NCI-H526 (cell line): Measurements from ENCODE around the gene SOHLH1.

ENCODE experiments used
- DNase-seq, 2 experiments: peaks; one replicate each; lab custom pipeline; 2025; lab: John Stamatoyannopoulos, UW

The SOHLH1 gene

GRCh38 chr9:135703726-135704125, 4.4 kb upstream of the SOHLH1 start:
- DNase-seq: peak in 1 of 2 experiments; percentile 30

GRCh38 chr9:135701959-135702721, 2.9 kb upstream of the SOHLH1 start, which contains the start of gene KCNT1:
Gene KCNT1, plus strand, starts transcription at chr9:135702185. Its CDS starts 74 bp downstream, at chr9:135702259.
- peak in 1 of 2 experiments; percentile 53 for DNase-seq

- DNase-seq: no peak
Measured at GRCh38 chr9:135701067-135701958, 2.0 kb upstream of the SOHLH1 start.

GRCh38 chr9:135700525-135700924, 1.2 kb upstream of the SOHLH1 start:
- DNase-seq: no peak

GRCh38 chr9:135698767-135699166, 514 bp downstream of the SOHLH1 start:
- DNase-seq: peak; percentile 33 to 66

- no peak for DNase-seq
Measured at GRCh38 chr9:135698236-135698635, 1.0 kb downstream of the SOHLH1 start.

GRCh38 chr9:135697226-135697625, 2.1 kb downstream of the SOHLH1 start:
- DNase-seq: no peak

GRCh38 chr9:135696446-135696845, 2.8 kb downstream of the SOHLH1 start:
- DNase-seq: no peak

- DNase-seq: no peak
Measured at GRCh38 chr9:135695642-135696041, 3.6 kb downstream of the SOHLH1 start.

GRCh38 chr9:135695036-135695435, 4.2 kb downstream of the SOHLH1 start:
- no peak for DNase-seq

GRCh38 chr9:135694414-135694813, 4.9 kb downstream of the SOHLH1 start:
- no peak for DNase-seq

- DNase-seq: no peak
Measured at GRCh38 chr9:135693771-135694170, 5.5 kb downstream of the SOHLH1 start.

- no peak for DNase-seq
Measured at GRCh38 chr9:135693265-135693664, 6.0 kb downstream of the SOHLH1 start.

- DNase-seq: no peak
Measured at GRCh38 chr9:135692410-135692809, 6.9 kb downstream of the SOHLH1 start.

- no peak for DNase-seq
Measured at GRCh38 chr9:135690836-135691570, 8.3 kb downstream of the SOHLH1 start.

- no peak for DNase-seq
Measured at GRCh38 chr9:135689011-135689410, 10.3 kb downstream of the SOHLH1 start.

GRCh38 chr9:135687216-135687615, 12.1 kb downstream of the SOHLH1 start:
- no peak for DNase-seq

GRCh38 chr9:135684691-135685090, 14.6 kb downstream of the SOHLH1 start:
- DNase-seq: no peak

GRCh38 chr9:135683401-135684034, 15.8 kb downstream of the SOHLH1 start:
- DNase-seq: no peak

GRCh38 chr9:135681161-135681560, 18.1 kb downstream of the SOHLH1 start:
- DNase-seq: no peak

GRCh38 chr9:135680056-135680455, 19.2 kb downstream of the SOHLH1 start:
- no peak for DNase-seq
